DND-41 (cell line): ENCODE measurements around the gene MFNG.

ENCODE experiments used
- CTCF ChIP-seq: IDR thresholded peaks from 2 replicates; pipeline ENCODE4 v1.5.1; 2012; ENCODE audit warnings: borderline replicate concordance, low read length, moderate library complexity, mild to moderate bottlenecking; ENCODE audit not compliant: poor library complexity, severe bottlenecking; ENCODE audit errors: extremely low read depth
- EZH2 ChIP-seq: IDR thresholded peaks from 3 replicates; pipeline ENCODE4 v1.6.1; 2012; ENCODE audit warnings: borderline replicate concordance, low read depth, mild to moderate bottlenecking, moderate library complexity, low read length, inconsistent platforms; ENCODE audit not compliant: severe bottlenecking

GRCh38 chr22:37460684-37461083 is 25.5 kb downstream of the MFNG start:
- no peak for TF ChIP-seq CTCF
- TF ChIP-seq EZH2 = no peak
